ENCODE data around the gene NUP93.

Gene NUP93

GRCh38 chr16:56872863-56873391, 143.0 kb downstream of the NUP93 start:
- no peak overlapping the region for H3K27ac ChIP-seq (ENCODE audit: low read length)
- no peak overlapping the region for H2AFZ ChIP-seq (ENCODE audit: low read length)
- no peak overlapping the region for H3K9ac ChIP-seq (ENCODE audit: low read length)
- H3K36me3 ChIP-seq (replicated peaks; ENCODE audit: insufficient read depth, low read length): no peaks in the 10 kb centered on the region
- H3K9me3 ChIP-seq (replicated peaks; ENCODE audit: insufficient read depth, low read length): no peaks in the 10 kb centered on the region
- no peak for DNase-seq
- no peak overlapping the region for H3K4me2 ChIP-seq (ENCODE audit: low read depth, low read length)
- no peaks in the 10 kb centered on the region for H3K27me3 ChIP-seq (replicated peaks; ENCODE audit: insufficient read depth, low read length)
- TF ChIP-seq EZH2 (optimal IDR thresholded peaks at IDR 0.05; ENCODE audit: low read depth, low read length) (no peak), CTCF (IDR thresholded peaks at IDR 0.05; ENCODE audit: low read length) (no peak), EZH2phosphoT487 (IDR thresholded peaks at IDR 0.05; ENCODE audit: low read length) (no peak)
- H3K79me2 ChIP-seq (ENCODE audit: low read length): peaks cover 5% of the 10 kb centered on the region; the same call in 1 of the 2 replicates
- no peaks in the 10 kb centered on the region for H3K9me2 ChIP-seq (replicated peaks; ENCODE audit: insufficient read depth, low read length)
- no peaks in the 10 kb centered on the region for H4K20me1 ChIP-seq (ENCODE audit: insufficient read depth, low read length)
- no peak overlapping the region for H3K4me3 ChIP-seq (ENCODE audit: low read length)
- peaks cover 13% of the 10 kb centered on the region for H3K4me1 ChIP-seq (ENCODE audit: low read length)
- no peaks in the 10 kb centered on the region for H3F3A ChIP-seq (ENCODE audit: insufficient read depth, low read length)

- no peaks in the 10 kb centered on the region for H3F3A ChIP-seq (ENCODE audit: insufficient read depth, low read length)
- no peak overlapping the region for H2AFZ ChIP-seq (ENCODE audit: low read length)
- no peak overlapping the region for H3K4me2 ChIP-seq (ENCODE audit: low read depth, low read length)
- TF ChIP-seq EZH2phosphoT487 (IDR thresholded peaks at IDR 0.05; ENCODE audit: low read length): no peak
- no peak for TF ChIP-seq CTCF (IDR thresholded peaks at IDR 0.05; ENCODE audit: low read length)
- TF ChIP-seq EZH2 (optimal IDR thresholded peaks at IDR 0.05; ENCODE audit: low read depth, low read length): no peak
- H3K79me2 ChIP-seq (ENCODE audit: low read length): no peaks in the 10 kb centered on the region
- H3K36me3 ChIP-seq (replicated peaks; ENCODE audit: insufficient read depth, low read length): no peaks in the 10 kb centered on the region
- DNase-seq: no peak
- H3K27ac ChIP-seq (ENCODE audit: low read length): no peak overlapping the region
- H3K9me2 ChIP-seq (replicated peaks; ENCODE audit: insufficient read depth, low read length): no peaks in the 10 kb centered on the region
- H4K20me1 ChIP-seq (ENCODE audit: insufficient read depth, low read length): no peaks in the 10 kb centered on the region
- H3K4me3 ChIP-seq (ENCODE audit: low read length): no peak overlapping the region
- peaks cover 12% of the 10 kb centered on the region for H3K4me1 ChIP-seq (ENCODE audit: low read length)
- no peaks in the 10 kb centered on the region for H3K9me3 ChIP-seq (replicated peaks; ENCODE audit: insufficient read depth, low read length)
- no peaks in the 10 kb centered on the region for H3K27me3 ChIP-seq (replicated peaks; ENCODE audit: insufficient read depth, low read length)
- no peak overlapping the region for H3K9ac ChIP-seq (ENCODE audit: low read length)
Measured at GRCh38 chr16:56874800-56875199, 144.9 kb downstream of the NUP93 start.

GRCh38 chr16:56876048-56876447, 146.1 kb downstream of the NUP93 start:
- Histone ChIP-seq H3K9me2 (replicated peaks; ENCODE audit: insufficient read depth, low read length) (no peaks in the 10 kb centered on the region), H3K9ac (ENCODE audit: low read length) (no peak overlapping the region), H3K4me2 (ENCODE audit: low read depth, low read length) (no peak overlapping the region), H2AFZ (ENCODE audit: low read length) (no peak overlapping the region), H3K79me2 (ENCODE audit: low read length) (no peaks in the 10 kb centered on the region), H3K9me3 (replicated peaks; ENCODE audit: insufficient read depth, low read length) (no peaks in the 10 kb centered on the region), H3F3A (ENCODE audit: insufficient read depth, low read length) (no peaks in the 10 kb centered on the region), H3K36me3 (replicated peaks; ENCODE audit: insufficient read depth, low read length) (no peaks in the 10 kb centered on the region), H3K27me3 (replicated peaks; ENCODE audit: insufficient read depth, low read length) (no peaks in the 10 kb centered on the region), H3K4me3 (ENCODE audit: low read length) (no peak overlapping the region), H3K27ac (ENCODE audit: low read length) (no peak overlapping the region), H3K4me1 (ENCODE audit: low read length) (peaks cover 5% of the 10 kb centered on the region), H4K20me1 (ENCODE audit: insufficient read depth, low read length) (no peaks in the 10 kb centered on the region)
- TF ChIP-seq EZH2phosphoT487 (IDR thresholded peaks at IDR 0.05; ENCODE audit: low read length) (no peak), EZH2 (optimal IDR thresholded peaks at IDR 0.05; ENCODE audit: low read depth, low read length) (no peak), CTCF (IDR thresholded peaks at IDR 0.05; ENCODE audit: low read length) (no peak)
- no peak for DNase-seq

All from MM.1S (cell line).